GM19438 (cell line): ENCODE measurements around the gene WDR59.
"Not testable (repeated sequence)": the region's sequence is repeated elsewhere in the genome, so short reads cannot be mapped to it uniquely, and the experiment has no call there.

ENCODE experiments used
- ATAC-seq: cut with Tn5 transposase; IDR thresholded peaks from one replicate; pipeline ENCODE4 v1.9.1; 2021; ENCODE audit warnings: low read depth; ENCODE audit not compliant: unreplicated experiment

The WDR59 gene

GRCh38 chr16:75013123-75013522, 28.2 kb upstream of the WDR59 start:
- ATAC-seq = not testable (repeated sequence)

- peak; percentile 16 for ATAC-seq
These were observed 27.6 kb upstream of the WDR59 start for GRCh38 chr16:75012380-75013081.

GRCh38 chr16:75011634-75012307, 26.8 kb upstream of the WDR59 start:
- ATAC-seq = peak; percentile 45

GRCh38 chr16:75010427-75010826, 25.5 kb upstream of the WDR59 start:
- no peak for ATAC-seq

GRCh38 chr16:75007443-75007842, 22.5 kb upstream of the WDR59 start:
- ATAC-seq = no peak

- ATAC-seq = no peak
These were observed 20.8 kb upstream of the WDR59 start for GRCh38 chr16:75005697-75006096.

- no peak for ATAC-seq
These were observed 19.5 kb upstream of the WDR59 start for GRCh38 chr16:75004460-75004859.

- ATAC-seq = no peak
These were observed 19.0 kb upstream of the WDR59 start for GRCh38 chr16:75003931-75004330.

GRCh38 chr16:75002474-75002873, 17.6 kb upstream of the WDR59 start:
- ATAC-seq = no peak

GRCh38 chr16:75000481-75001081, 15.7 kb upstream of the WDR59 start:
- ATAC-seq = no peak

GRCh38 chr16:74999609-75000480, 14.9 kb upstream of the WDR59 start:
- ATAC-seq = no peak

- ATAC-seq = peak; percentile 25
These were observed 14.3 kb upstream of the WDR59 start for GRCh38 chr16:74999219-74999608.

GRCh38 chr16:74998481-74999218, 13.7 kb upstream of the WDR59 start, which contains the start of gene ZNRF1:
Gene ZNRF1, plus strand, starts transcription at chr16:74999024. Its CDS starts 648 bp downstream, at chr16:74999672.
- peak; percentile 70 for ATAC-seq

- ATAC-seq = no peak
These were observed 12.1 kb upstream of the WDR59 start for GRCh38 chr16:74997042-74997491.

GRCh38 chr16:74995986-74996385, 11.1 kb upstream of the WDR59 start:
- ATAC-seq = no peak

- no peak for ATAC-seq
These were observed 6.9 kb upstream of the WDR59 start for GRCh38 chr16:74991593-74992403.

GRCh38 chr16:74991268-74991592, 6.3 kb upstream of the WDR59 start:
- no peak for ATAC-seq

- no peak for ATAC-seq
These were observed 5.9 kb upstream of the WDR59 start for GRCh38 chr16:74990832-74991231.

- not testable (repeated sequence) for ATAC-seq
These were observed 4.9 kb upstream of the WDR59 start for GRCh38 chr16:74989864-74990263.
